ENCODE results near the gene XRN1.

GRCh38 chr3:142468456-142468855 is 20.6 kb upstream of the XRN1 start:
- no peak for TF ChIP-seq POLR2A (IDR thresholded peaks at IDR 0.05; ENCODE audit: low read length)
- no peak for TF ChIP-seq GATA1 (IDR thresholded peaks at IDR 0.05; ENCODE audit: low read depth, low read length)
